Keratinocyte (primary cell): Measurements from ENCODE around the gene CSMD2. TPM values are rescaled to one million over a fixed set of nuclear protein-coding genes. Genes with fewer than 3 reads are reported as not detected.

Source experiments
- DNase-seq: peaks from one replicate; pipeline ENCODE4 v3.0.0-alpha.2; 2011; ENCODE audit warnings: low read depth, missing footprints, low spot score
- FAIRE-seq: peaks from 2 replicates; lab custom pipeline; 2011; peaks lifted over from hg19 to GRCh38; lab: Jason Lieb, UNC
- H2AFZ ChIP-seq: 2 replicates; pipeline ENCODE4 v1.6.0; 2012; ENCODE audit warnings: low read length, control low read depth, inconsistent platforms; ENCODE audit not compliant: control insufficient read depth
- H3K27ac ChIP-seq: 2 replicates; pipeline ENCODE4 v1.5.1; 2011; ENCODE audit warnings: low read length; ENCODE audit not compliant: control insufficient read depth, insufficient read depth
- H3K27me3 ChIP-seq: 3 replicates; pipeline ENCODE4 v1.6.0; 2011; ENCODE audit warnings: low read length; ENCODE audit not compliant: control insufficient read depth, insufficient read depth; ENCODE audit errors: extremely low read depth
- H3K36me3 ChIP-seq, 2 experiments: 2 replicates in 1 of 2; 3 replicates in 1 of 2; pipeline ENCODE4 v1.5.1; 2011; ENCODE audit warnings: low read length in 2 of 2, mild to moderate bottlenecking in 1 of 2; ENCODE audit not compliant: control insufficient read depth in 2 of 2, insufficient read depth in 2 of 2; ENCODE audit errors: extremely low read depth in 1 of 2
- H3K4me1 ChIP-seq: 3 replicates; pipeline ENCODE4 v1.5.1; 2011; ENCODE audit warnings: low read length; ENCODE audit not compliant: control insufficient read depth, insufficient read depth; ENCODE audit errors: extremely low read depth
- H3K4me2 ChIP-seq: 3 replicates; pipeline ENCODE4 v1.6.0; 2011; ENCODE audit warnings: low read depth, low read length; ENCODE audit not compliant: control insufficient read depth, insufficient read depth; ENCODE audit errors: extremely low read depth
- H3K4me3 ChIP-seq, 3 experiments: fragments of 200-600 bp in 1 of 3; sonication (generic) in 1 of 3; 2 replicates in 2 of 3; 3 replicates in 1 of 3; pipeline ENCODE4 v1.5.1; 2011 to 2016; ENCODE audit warnings: low read length in 3 of 3, mild to moderate bottlenecking in 3 of 3, control low read depth in 2 of 3, inconsistent platforms in 1 of 3, low read depth in 1 of 3, mixed read lengths in 1 of 3, mixed run types in 1 of 3, moderate library complexity in 1 of 3; ENCODE audit not compliant: control insufficient read depth in 2 of 3, insufficient read depth in 2 of 3; ENCODE audit errors: extremely low read depth in 1 of 3
- H3K79me2 ChIP-seq: 2 replicates; pipeline ENCODE4 v1.6.0; 2012; ENCODE audit warnings: low read length; ENCODE audit not compliant: control insufficient read depth, insufficient read depth
- H3K9ac ChIP-seq: 3 replicates; pipeline ENCODE4 v1.6.0; 2011; ENCODE audit warnings: low read length; ENCODE audit not compliant: control insufficient read depth, insufficient read depth; ENCODE audit errors: extremely low read depth
- H3K9me1 ChIP-seq: 3 replicates; pipeline ENCODE4 v1.6.0; 2011; ENCODE audit warnings: low read length; ENCODE audit not compliant: control insufficient read depth, insufficient read depth; ENCODE audit errors: extremely low read depth
- H3K9me3 ChIP-seq: 2 replicates; pipeline ENCODE4 v1.5.1; 2012; ENCODE audit warnings: low read depth, low read length; ENCODE audit not compliant: control insufficient read depth
- H4K20me1 ChIP-seq: 3 replicates; pipeline ENCODE4 v1.6.0; 2011; ENCODE audit warnings: low read length; ENCODE audit not compliant: control insufficient read depth, insufficient read depth; ENCODE audit errors: extremely low read depth
- EZH2 ChIP-seq: IDR thresholded peaks from one replicate; pipeline ENCODE4 v1.6.1; 2012; ENCODE audit warnings: inconsistent platforms, mild to moderate bottlenecking, low read length, moderate library complexity
- dilution Hi-C: fragments of 300-500 bp; cut with MboI; formaldehyde crosslinking; loops from one replicate; pipeline ENCODE4 v1.7.0; 2020; ENCODE audit warnings: low sequenced_read_pairs; ENCODE audit not compliant: extremely low pct_ligation_motif_present
- polyA plus RNA-seq, 5 experiments: library from polyadenylated mRNA; depleted of rRNA in 3 of 5; stranded (reverse) in 3 of 5; stranded (forward) in 1 of 5; unstranded in 1 of 5; fragments of >200 nt; gene quantifications; 1 replicate in 1 of 5; 2 replicates in 3 of 5; 3 replicates in 1 of 5; pipeline versions ENCODE4 v1.2.1 to v1.2.3, GENCODE V29; 2011 to 2012; ENCODE audit warnings: missing spikeins in 2 of 5, low read depth in 1 of 5, low replicate concordance in 1 of 5
- TF ChIP-seq, protein P1 (sequence below), 3 experiments: IDR thresholded peaks in 1 of 3; conservative IDR thresholded peaks in 1 of 3; optimal IDR thresholded peaks in 1 of 3; 2 replicates in 2 of 3; 3 replicates in 1 of 3; pipeline versions ENCODE3 to v1.5.1; 2011; ENCODE audit warnings: low read length in 3 of 3, mild to moderate bottlenecking in 3 of 3, moderate library complexity in 2 of 3, control low read depth in 1 of 3, inconsistent platforms in 1 of 3; ENCODE audit not compliant: insufficient read depth in 2 of 3; ENCODE audit errors: extremely low read depth in 1 of 3

Gene CSMD2
- polyA plus RNA-seq, 1 donor (not counting 4 experiments of a cell fraction or from before 2014, with no cell fraction given) = 2.0 TPM

DNA sequence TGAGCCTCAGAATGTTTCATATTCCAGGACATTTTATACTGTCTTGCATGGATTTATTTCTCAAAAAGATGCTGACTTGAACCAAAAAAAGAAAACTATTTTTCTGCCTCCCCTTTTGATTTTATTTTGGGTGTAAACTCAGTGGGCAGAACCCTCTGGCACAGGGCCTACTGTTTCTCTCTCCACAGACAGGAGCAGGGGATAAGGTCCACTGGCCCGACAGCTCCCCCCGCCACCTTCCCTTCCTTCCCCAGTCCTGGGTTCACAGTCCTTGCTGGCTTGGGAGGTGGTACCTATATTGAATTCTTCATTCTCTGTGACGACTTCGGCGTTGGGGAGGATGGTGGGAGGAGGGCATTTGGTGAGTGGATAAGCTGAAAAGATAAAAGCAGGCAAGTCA, 578.2 kb downstream of the CSMD2 start:
- dilution Hi-C loops = no loop called here
- Histone ChIP-seq H4K20me1 (no peaks in the 10 kb centered on the region), H3K4me3 (no peak overlapping the region), H2AFZ (no peak overlapping the region), H3K27ac (no peak overlapping the region), H3K9me1 (no peaks in the 10 kb centered on the region), H3K27me3 (no peaks in the 10 kb centered on the region), H3K9ac (no peak overlapping the region), H3K36me3 (no peaks in the 10 kb centered on the region), H3K79me2 (no peaks in the 10 kb centered on the region), H3K4me1 (no peaks in the 10 kb centered on the region), H3K9me3 (no peaks in the 10 kb centered on the region), H3K4me2 (no peak overlapping the region)
- TF ChIP-seq, protein P1, sequence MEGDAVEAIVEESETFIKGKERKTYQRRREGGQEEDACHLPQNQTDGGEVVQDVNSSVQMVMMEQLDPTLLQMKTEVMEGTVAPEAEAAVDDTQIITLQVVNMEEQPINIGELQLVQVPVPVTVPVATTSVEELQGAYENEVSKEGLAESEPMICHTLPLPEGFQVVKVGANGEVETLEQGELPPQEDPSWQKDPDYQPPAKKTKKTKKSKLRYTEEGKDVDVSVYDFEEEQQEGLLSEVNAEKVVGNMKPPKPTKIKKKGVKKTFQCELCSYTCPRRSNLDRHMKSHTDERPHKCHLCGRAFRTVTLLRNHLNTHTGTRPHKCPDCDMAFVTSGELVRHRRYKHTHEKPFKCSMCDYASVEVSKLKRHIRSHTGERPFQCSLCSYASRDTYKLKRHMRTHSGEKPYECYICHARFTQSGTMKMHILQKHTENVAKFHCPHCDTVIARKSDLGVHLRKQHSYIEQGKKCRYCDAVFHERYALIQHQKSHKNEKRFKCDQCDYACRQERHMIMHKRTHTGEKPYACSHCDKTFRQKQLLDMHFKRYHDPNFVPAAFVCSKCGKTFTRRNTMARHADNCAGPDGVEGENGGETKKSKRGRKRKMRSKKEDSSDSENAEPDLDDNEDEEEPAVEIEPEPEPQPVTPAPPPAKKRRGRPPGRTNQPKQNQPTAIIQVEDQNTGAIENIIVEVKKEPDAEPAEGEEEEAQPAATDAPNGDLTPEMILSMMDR (optimal IDR thresholded peaks at IDR 0.05 in 1 of 3, IDR thresholded peaks at IDR 0.05 in 1 of 3, conservative IDR thresholded peaks at IDR 0.05 in 1 of 3; ENCODE audit: extremely low read depth in 1 of 3, insufficient read depth in 2 of 3, low read length in 3 of 3) = no peak
- TF ChIP-seq EZH2 = no peak
- FAIRE-seq (no peak), DNase-seq (no peak)

DNA sequence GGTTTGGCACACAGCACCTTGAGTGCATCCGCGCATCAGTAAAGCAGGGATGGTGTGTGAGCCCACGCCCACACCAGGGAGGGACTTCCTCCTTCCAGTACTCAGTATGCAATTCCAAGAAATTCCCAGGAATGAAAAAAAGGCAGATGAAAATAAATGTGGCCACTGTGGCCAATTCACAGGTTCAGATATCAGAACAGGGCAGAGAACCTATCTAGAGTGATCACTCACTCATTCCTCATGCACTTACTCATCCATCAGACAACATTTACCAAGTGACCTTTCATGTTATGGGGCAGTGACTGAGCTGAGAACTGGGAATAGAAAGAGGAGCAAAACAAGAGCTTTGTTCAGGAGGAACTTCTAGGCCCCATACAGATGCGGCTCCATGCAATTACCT, 578.9 kb downstream of the CSMD2 start:
- Histone ChIP-seq H3K36me3 (no peaks in the 10 kb centered on the region), H3K4me2 (no peak overlapping the region)
- dilution Hi-C loops = no loop called here

More for the DNA sequence above, 578.9 kb downstream of the CSMD2 start:
- no peak overlapping the region for H3K4me3 ChIP-seq
- H3K9ac ChIP-seq = no peak overlapping the region
- peak; percentile 9 for FAIRE-seq
- H3K9me3 ChIP-seq = no peaks in the 10 kb centered on the region
- no peaks in the 10 kb centered on the region for H3K27me3 ChIP-seq
- no peak overlapping the region for H3K27ac ChIP-seq
- DNase-seq = no peak
- no peak overlapping the region for H2AFZ ChIP-seq
- H4K20me1 ChIP-seq = no peaks in the 10 kb centered on the region
- no peaks in the 10 kb centered on the region for H3K9me1 ChIP-seq
- H3K4me1 ChIP-seq = no peaks in the 10 kb centered on the region
- no peaks in the 10 kb centered on the region for H3K79me2 ChIP-seq
- no peak for TF ChIP-seq EZH2
- TF ChIP-seq, protein P1 (optimal IDR thresholded peaks at IDR 0.05 in 1 of 3, IDR thresholded peaks at IDR 0.05 in 1 of 3, conservative IDR thresholded peaks at IDR 0.05 in 1 of 3; ENCODE audit: extremely low read depth in 1 of 3, insufficient read depth in 2 of 3, low read length in 3 of 3) = no peak
